GM12872 (cell line): ENCODE measurements around the gene ZBTB1.

Source experiments
- TF ChIP-seq, protein P1 (sequence below): IDR thresholded peaks from 3 replicates; pipeline ENCODE4 v1.5.1; 2011; ENCODE audit warnings: low read depth, mild to moderate bottlenecking, low read length, moderate library complexity; ENCODE audit not compliant: insufficient read depth

ZBTB1 gene

DNA sequence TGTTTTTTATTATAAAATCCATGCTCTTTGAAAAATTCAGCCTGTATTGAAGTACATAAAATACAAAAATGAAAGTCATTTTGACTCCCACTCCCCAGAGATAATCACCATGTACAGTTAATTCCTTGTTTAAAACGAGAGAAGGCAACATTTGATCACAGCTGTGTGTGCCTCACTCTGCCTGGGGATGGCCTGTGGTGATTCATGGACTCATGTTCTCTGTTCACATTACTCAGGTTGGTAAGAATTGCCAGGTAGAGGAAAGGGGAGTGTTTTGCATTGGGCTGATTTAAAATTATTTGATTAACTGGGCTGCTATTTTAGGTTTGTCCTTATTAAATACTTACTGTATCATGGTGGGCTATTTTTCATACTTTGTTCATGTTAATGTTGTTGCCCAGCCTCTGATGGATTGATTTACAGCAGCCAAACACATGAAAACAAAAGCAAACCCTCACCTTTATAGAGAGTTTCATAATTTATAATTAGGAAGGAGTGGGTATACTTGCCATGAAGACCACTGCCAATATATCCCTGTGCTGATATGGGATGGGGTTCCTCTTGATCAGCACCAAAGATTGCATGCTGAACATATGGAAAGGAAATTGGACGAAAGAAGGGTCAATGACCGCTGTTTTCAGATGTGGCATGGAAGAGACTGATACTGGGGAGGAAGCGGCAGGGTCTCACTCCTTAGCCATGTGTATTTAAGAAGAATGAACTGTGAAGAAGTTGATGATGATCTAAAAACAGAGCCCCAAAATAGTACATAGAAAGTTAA, 3.0 kb downstream of the ZBTB1 start:
- TF ChIP-seq, protein P1, sequence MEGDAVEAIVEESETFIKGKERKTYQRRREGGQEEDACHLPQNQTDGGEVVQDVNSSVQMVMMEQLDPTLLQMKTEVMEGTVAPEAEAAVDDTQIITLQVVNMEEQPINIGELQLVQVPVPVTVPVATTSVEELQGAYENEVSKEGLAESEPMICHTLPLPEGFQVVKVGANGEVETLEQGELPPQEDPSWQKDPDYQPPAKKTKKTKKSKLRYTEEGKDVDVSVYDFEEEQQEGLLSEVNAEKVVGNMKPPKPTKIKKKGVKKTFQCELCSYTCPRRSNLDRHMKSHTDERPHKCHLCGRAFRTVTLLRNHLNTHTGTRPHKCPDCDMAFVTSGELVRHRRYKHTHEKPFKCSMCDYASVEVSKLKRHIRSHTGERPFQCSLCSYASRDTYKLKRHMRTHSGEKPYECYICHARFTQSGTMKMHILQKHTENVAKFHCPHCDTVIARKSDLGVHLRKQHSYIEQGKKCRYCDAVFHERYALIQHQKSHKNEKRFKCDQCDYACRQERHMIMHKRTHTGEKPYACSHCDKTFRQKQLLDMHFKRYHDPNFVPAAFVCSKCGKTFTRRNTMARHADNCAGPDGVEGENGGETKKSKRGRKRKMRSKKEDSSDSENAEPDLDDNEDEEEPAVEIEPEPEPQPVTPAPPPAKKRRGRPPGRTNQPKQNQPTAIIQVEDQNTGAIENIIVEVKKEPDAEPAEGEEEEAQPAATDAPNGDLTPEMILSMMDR, result no peak

DNA sequence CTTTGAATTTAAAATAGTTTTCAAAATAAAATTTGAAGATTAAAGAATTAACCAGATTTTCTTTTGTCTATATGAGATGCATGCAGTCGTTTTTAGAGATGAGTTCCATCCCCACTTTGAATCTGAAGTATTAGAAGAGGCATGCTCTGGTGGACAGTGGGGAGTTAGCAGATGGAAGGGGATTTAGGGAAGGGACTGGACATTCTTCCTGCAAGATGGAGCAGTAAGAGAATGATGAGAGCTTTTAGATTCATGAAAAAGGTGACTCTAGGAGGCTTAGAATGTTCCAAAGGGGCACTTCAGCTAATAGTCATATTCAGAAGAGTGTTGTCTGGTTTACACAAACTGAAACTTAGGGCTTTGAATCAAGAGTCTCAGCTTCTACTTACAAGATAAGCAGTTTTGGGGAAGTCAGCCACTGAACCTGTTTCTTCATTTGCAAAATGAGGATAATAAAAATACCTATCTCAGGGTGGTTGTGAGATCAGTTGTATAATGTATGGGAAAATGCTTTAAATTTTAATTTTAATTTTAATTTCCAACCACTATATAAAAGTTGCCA, 3.7 kb downstream of the ZBTB1 start:
- TF ChIP-seq, protein P1, result no peak

DNA sequence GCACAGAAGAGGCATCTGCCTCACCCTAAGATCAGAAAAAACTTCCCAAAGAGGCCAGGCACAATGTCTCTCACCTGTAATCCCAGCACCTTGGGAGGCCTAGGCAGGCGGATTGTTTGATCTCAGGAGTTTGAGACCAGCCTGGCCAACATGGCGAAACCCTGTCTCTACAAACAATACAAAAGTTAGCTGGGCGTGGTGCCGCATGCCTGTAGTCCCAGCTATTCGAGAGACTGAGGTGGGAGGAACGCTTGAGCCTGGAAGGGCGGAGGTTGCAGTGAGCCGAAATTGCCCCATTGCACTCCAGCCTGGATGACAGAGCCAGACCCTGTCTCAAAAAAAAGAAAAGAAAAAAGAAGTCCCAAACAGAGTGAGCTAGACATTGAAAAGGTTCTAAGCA, 4.5 kb downstream of the ZBTB1 start:
- TF ChIP-seq, protein P1, result no peak

DNA sequence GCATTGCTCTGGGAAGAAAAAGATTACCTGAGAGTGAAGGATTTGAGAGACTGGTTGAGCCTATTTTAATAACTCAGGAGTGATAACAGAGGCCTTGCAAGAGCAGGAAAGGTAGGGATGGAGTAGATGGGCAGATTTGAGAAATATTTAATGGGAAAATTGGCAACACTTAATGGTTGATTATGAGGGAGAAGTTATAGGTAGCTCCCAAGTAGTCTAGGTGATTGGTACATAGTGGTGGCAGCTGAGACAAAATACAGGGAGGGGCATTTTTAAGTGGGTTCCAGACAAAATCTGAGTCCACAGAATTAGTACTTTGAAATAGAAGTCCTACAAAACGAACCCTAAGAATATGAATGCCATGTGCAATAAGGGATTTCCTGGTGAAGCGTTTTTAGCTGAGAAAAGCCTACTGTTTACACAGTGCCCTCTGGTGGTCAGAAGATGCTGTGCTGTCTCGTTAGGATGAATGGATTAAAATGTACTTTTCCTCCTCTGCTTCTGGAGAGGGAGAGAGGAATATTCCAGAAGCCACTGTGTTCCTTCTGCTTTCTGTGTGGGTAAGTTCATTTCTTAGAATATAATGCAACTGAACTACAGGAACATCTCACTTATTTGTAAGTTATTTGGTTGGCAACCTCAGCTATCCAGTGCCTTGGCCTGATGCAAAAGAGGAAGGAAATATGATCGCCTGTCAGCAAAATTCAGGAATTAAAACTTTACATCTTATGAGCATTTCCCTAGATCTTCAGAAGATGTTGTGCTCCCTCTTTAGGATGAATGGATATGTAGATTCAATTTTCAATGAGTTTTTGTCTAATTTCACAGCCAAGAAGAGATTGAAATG, 6.5 kb downstream of the ZBTB1 start:
- TF ChIP-seq, protein P1, result peak; percentile 92

DNA sequence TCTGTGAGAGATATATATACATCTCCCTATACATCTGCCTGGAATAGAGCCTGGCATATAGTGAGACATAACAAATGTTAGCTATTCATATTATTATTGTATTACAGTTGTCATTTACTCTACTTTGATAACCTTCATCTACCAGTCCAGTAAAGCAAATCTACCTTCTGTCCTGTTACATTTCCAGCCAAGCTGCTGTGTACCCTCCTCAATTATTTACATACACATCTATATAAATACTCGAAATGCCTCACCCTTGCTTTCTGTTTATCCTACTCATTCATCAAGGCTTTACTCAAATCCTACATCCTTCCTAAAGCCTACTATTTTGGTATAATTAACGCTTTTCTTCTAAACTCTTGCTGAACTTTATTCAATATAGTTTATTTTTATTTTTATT, 8.7 kb downstream of the ZBTB1 start:
- TF ChIP-seq, protein P1, result no peak

DNA sequence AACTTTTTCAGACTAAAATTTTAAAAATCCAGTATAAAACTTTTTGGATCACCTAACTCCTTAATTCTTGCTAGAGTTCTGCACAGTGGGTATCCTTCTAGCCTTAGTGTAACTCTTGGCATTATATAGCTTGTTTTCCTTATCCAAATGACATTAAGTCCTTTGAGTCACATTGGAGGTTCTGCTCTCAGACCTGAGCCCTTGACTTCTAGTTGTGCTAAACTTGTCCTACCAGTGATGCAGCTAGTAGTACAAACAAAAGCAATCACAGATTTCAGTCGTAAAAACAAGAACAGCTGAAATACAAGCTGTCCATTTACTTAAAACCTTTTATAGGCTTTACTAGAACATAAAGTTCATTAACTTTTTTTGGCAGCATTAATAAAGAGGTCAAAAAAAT, 10.5 kb downstream of the ZBTB1 start:
- TF ChIP-seq, protein P1, result no peak

DNA sequence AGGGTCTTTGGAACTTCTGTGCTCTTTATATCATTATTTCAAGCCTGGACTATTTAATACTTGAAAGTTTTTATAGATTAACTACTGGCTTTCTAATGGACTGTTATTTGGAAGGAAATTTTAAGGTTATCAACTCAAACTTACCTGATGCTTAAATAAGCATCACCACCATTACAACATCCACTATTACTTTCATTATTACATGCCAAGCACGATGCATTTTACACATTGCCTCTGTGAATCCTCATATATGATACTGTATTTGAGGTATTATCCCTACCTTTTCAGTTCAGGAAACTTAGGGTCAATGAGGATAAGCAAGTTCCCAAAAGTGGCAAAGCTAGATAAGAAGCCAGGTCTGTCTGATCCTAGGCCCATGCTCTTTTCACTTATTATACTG, 12.4 kb downstream of the ZBTB1 start:
- TF ChIP-seq, protein P1, result no peak
